Sigmoid colon (tissue), 4 donors: Measurements from ENCODE around the gene BBX.

Source experiments
- CTCF ChIP-seq, 4 experiments: fragments of 450-650 bp in 3 of 4; fragments of 200-600 bp in 1 of 4; IDR thresholded peaks; one replicate each; pipeline ENCODE4 v1.5.1; 2016 to 2019; ENCODE audit warnings: antibody characterized with exemption in 4 of 4, mild to moderate bottlenecking in 3 of 4, moderate library complexity in 2 of 4
- POLR2A ChIP-seq, 2 donors: fragments of 450-650 bp; IDR thresholded peaks; one replicate each; pipeline ENCODE4 v1.6.1; 2016; ENCODE audit warnings: antibody characterized with exemption in 2 of 2, mild to moderate bottlenecking in 2 of 2, moderate library complexity in 2 of 2
- POLR2AphosphoS5 ChIP-seq, 4 donors: sonication (generic); formaldehyde crosslinking; IDR thresholded peaks; one replicate each; pipeline ENCODE4 v1.6.1; 2017; ENCODE audit warnings: antibody characterized with exemption in 4 of 4

GRCh38 chr3:107637416-107638183 is 114.8 kb downstream of the BBX start:
- TF ChIP-seq CTCF (IDR thresholded peaks at IDR 0.05) (no peak), POLR2A (IDR thresholded peaks at IDR 0.05) (no peak), POLR2AphosphoS5 (IDR thresholded peaks at IDR 0.05) (no peak)
